Esophagus muscularis mucosa (tissue), 4 donors: ENCODE data around the gene LSM11. TPM values are rescaled to one million over a fixed set of nuclear protein-coding genes. Genes with fewer than 3 reads are reported as not detected.
"Not testable (repeated sequence)": the region's sequence is repeated elsewhere in the genome, so short reads cannot be mapped to it uniquely, and the experiment has no call there.

Experiments used
- DNase-seq: peaks from one replicate; pipeline ENCODE4 v3.0.0-alpha.2; 2017; ENCODE audit errors: extremely low spot score
- H3K27ac ChIP-seq, 4 donors: fragments of 200-600 bp; sonication (generic); replicated peaks in 1 of 4; 1 replicate in 3 of 4; 2 replicates in 1 of 4; pipeline ENCODE4 v1.5.1; 2016 to 2019; ENCODE audit warnings: mild to moderate bottlenecking in 1 of 4
- H3K27me3 ChIP-seq, 4 donors: fragments of 200-600 bp; sonication (generic); one replicate each; pipeline versions ENCODE4 v1.5.1 to v1.6.0; 2016 to 2019
- H3K36me3 ChIP-seq, 4 donors: fragments of 200-600 bp; sonication (generic); one replicate each; pipeline ENCODE4 v1.5.1; 2016 to 2019
- H3K4me1 ChIP-seq, 4 donors: fragments of 200-600 bp; sonication (generic); one replicate each; pipeline ENCODE4 v1.5.1; 2016 to 2019
- H3K4me3 ChIP-seq, 4 donors: fragments of 200-600 bp; sonication (generic); 1 replicate in 2 of 4; 2 replicates in 2 of 4; pipeline ENCODE4 v1.5.1; 2016 to 2019; ENCODE audit warnings: mild to moderate bottlenecking in 4 of 4, moderate library complexity in 1 of 4
- H3K9me3 ChIP-seq, 4 donors: fragments of 200-600 bp; sonication (generic); 1 replicate in 3 of 4; 2 replicates in 1 of 4; pipeline ENCODE4 v1.5.1; 2016 to 2019
- EP300 ChIP-seq: sonication (generic); formaldehyde crosslinking; IDR thresholded peaks from one replicate; pipeline ENCODE4 v1.6.1; 2017; ENCODE audit warnings: antibody characterized with exemption
- POLR2A ChIP-seq: fragments of 450-650 bp; IDR thresholded peaks from one replicate; pipeline ENCODE4 v1.6.1; 2017; ENCODE audit warnings: antibody characterized with exemption, moderate library complexity, mild to moderate bottlenecking, low read depth
- POLR2AphosphoS5 ChIP-seq, 2 donors: sonication (generic); formaldehyde crosslinking; IDR thresholded peaks; one replicate each; pipeline ENCODE4 v1.6.1; 2017; ENCODE audit warnings: antibody characterized with exemption in 2 of 2
- WGBS: methylation state at CpG from one replicate; pipeline ENCODE4 v1.1.5; 2018; 5-methylcytosine and 5-hydroxymethylcytosine counted together
- intact Hi-C: fragments of 100-400 bp; cut with DNase I; formaldehyde crosslinking; loops from one replicate; pipeline ENCODE4 v1.15.1; 2023
- total RNA-seq, 4 donors: library from RNA; depleted of rRNA; stranded (reverse); fragments of >200 nt; gene quantifications; one replicate each; pipeline versions ENCODE4 v1.1.0 to v1.2.1, GENCODE V29; 2016
- TF ChIP-seq, protein P1 (sequence below), 3 experiments: fragments of 200-600 bp in 2 of 3; fragments of 450-650 bp in 1 of 3; sonication (generic) in 2 of 3; IDR thresholded peaks; one replicate each; pipeline ENCODE4 v1.5.1; 2017 to 2019; ENCODE audit warnings: antibody characterized with exemption in 3 of 3, mild to moderate bottlenecking in 2 of 3, moderate library complexity in 1 of 3

Gene LSM11
- 10 to 100 TPM; 22.4 to 53.7 (median 33.7) TPM for total RNA-seq

DNA sequence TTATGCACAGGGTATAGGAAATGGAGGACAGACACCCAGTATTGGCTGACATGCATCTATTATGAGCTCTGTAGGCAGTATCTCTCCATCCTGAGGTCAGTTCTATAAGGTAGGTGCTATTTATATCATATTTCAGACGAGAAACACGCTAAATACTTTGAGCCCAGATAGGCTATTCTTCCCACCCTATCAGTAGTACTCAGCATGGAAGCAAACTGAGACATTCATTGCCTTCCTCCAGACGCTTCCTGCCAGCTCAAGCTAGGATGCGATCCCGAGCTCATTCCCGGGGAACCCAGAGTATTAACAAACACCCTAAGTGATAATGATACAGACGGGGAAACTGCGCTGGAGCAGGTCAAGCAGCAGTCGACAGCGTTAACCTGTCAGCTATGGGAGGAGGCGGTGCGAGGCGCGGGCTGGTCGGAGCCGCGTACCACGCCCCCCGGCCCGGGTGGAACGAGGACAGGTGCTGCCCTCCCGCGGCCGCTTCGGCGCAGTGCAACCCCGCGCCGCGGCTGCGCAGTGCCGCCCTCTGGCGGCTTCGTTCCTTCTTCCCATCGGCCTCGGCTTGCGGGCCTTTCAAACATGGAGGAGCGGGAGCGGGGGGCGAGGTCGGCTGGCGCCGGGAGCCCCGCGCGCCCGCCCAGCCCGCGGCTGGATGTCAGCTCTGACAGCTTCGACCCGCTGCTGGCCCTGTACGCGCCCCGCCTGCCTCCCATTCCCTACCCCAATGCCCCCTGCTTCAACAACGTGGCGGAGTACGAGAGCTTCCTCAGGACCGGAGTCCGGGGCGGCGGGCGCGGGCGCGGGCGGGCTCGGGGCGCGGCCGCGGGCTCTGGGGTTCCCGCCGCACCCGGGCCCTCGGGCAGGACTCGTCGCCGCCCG lies at the start of gene LSM11:
Gene LSM11, plus strand, starts transcription at position 550 of the 888 bp plus-strand sequence. Its CDS starts 39 bp downstream, at position 589.
- H3K27ac ChIP-seq, result peak within 1 kb of the TSS; percentile 89 to 96 (median 92)
- H3K4me1 ChIP-seq, result peaks cover 11 to 48% (median 45%) of the 10 kb centered on the region in 4 donors
- 0% methylated on average over 6 of the region's 79 CpGs for WGBS
- TF ChIP-seq, protein P1, sequence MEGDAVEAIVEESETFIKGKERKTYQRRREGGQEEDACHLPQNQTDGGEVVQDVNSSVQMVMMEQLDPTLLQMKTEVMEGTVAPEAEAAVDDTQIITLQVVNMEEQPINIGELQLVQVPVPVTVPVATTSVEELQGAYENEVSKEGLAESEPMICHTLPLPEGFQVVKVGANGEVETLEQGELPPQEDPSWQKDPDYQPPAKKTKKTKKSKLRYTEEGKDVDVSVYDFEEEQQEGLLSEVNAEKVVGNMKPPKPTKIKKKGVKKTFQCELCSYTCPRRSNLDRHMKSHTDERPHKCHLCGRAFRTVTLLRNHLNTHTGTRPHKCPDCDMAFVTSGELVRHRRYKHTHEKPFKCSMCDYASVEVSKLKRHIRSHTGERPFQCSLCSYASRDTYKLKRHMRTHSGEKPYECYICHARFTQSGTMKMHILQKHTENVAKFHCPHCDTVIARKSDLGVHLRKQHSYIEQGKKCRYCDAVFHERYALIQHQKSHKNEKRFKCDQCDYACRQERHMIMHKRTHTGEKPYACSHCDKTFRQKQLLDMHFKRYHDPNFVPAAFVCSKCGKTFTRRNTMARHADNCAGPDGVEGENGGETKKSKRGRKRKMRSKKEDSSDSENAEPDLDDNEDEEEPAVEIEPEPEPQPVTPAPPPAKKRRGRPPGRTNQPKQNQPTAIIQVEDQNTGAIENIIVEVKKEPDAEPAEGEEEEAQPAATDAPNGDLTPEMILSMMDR (IDR thresholded peaks at IDR 0.05), result peak in 2 of 3 experiments; percentile 99
- TF ChIP-seq POLR2AphosphoS5 (IDR thresholded peaks at IDR 0.05), result peak; percentile 81 to 86
- TF ChIP-seq POLR2A, result no peak
- H3K27me3 ChIP-seq, result no peaks in the 10 kb centered on the region
- H3K36me3 ChIP-seq, result peaks cover 7 to 19% (median 11%) of the 10 kb centered on the region in 4 donors
- DNase-seq, result peak; percentile 97
- H3K9me3 ChIP-seq, result no peaks in the 10 kb centered on the region
- intact Hi-C loops, result loop anchor here (10.0 kb wide), 2 partner anchors 179 to 379 kb away; no protein-coding TSS in a partner anchor
- H3K4me3 ChIP-seq, result peak within 1 kb of the TSS; percentile 88 to 99 (median 95)

GRCh38 chr5:157693816-157694215 lies 49.7 kb upstream of the LSM11 start:
- 100% methylated on average over 3 of the region's 25 CpGs for WGBS
- H3K36me3 ChIP-seq, H3K9me3 ChIP-seq, H3K4me3 ChIP-seq, H3K27me3 ChIP-seq, intact Hi-C loops, H3K4me1 ChIP-seq, H3K27ac ChIP-seq: not testable (repeated sequence)
- peak; percentile 57 for DNase-seq

- H3K4me3 ChIP-seq, intact Hi-C loops, H3K36me3 ChIP-seq, H3K27ac ChIP-seq, H3K4me1 ChIP-seq, H3K27me3 ChIP-seq: not testable (repeated sequence)
- 93% methylated on average over 3 of the region's 3 CpGs for WGBS
- peaks cover 0 to 12% (median 6%) of the 10 kb centered on the region in 4 donors for H3K9me3 ChIP-seq
- DNase-seq, result peak; percentile 55
These were observed 47.4 kb upstream of the LSM11 start for GRCh38 chr5:157696154-157696553.

- H3K4me3 ChIP-seq, H3K4me1 ChIP-seq, H3K27ac ChIP-seq, H3K36me3 ChIP-seq, H3K27me3 ChIP-seq, intact Hi-C loops, DNase-seq: not testable (repeated sequence)
- WGBS, result 74% methylated on average over 4 of the region's 4 CpGs
- peaks cover 0 to 13% (median 6%) of the 10 kb centered on the region in 4 donors for H3K9me3 ChIP-seq
These were observed 44.8 kb upstream of the LSM11 start for GRCh38 chr5:157698674-157699073.

DNA sequence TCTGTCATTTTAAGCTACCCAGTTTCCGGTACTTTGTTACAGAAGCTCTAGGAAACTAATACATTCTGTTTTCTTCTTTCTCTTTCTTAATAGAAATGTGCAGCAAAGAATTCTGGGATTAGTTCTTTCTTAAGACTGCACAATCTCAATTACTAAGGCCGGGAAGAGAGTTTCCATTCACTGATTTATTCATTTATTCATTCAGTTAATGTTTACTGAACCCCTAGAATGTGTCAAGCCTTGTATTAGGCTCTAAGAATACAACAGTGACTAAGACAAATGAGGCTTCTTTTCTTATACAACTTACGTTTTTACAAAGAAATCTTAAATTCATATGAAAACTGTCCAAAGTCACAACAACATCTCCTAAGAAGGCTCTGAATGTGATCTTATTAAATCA lies 39.8 kb upstream of the LSM11 start:
- Histone ChIP-seq H3K27ac (no peak overlapping the region), H3K27me3 (no peaks in the 10 kb centered on the region), H3K4me3 (no peak overlapping the region), H3K4me1 (no peaks in the 10 kb centered on the region), H3K9me3 (peaks cover 0 to 5% (median 4%) of the 10 kb centered on the region in 4 donors), H3K36me3 (no peaks in the 10 kb centered on the region)
- 68% methylated on average over 3 of the region's 3 CpGs for WGBS
- TF ChIP-seq, protein P1 (IDR thresholded peaks at IDR 0.05), result no peak
- TF ChIP-seq POLR2A (no peak), POLR2AphosphoS5 (IDR thresholded peaks at IDR 0.05) (no peak), EP300 (no peak)
- intact Hi-C loops, result no loop called here
- no peak for DNase-seq

- no peaks in the 10 kb centered on the region for H3K36me3 ChIP-seq
- H3K4me3 ChIP-seq, result no peak overlapping the region
These were observed 34.6 kb upstream of the LSM11 start for GRCh38 chr5:157708866-157709265.

More at GRCh38 chr5:157708866-157709265, 34.6 kb upstream of the LSM11 start:
- TF ChIP-seq POLR2A (no peak), EP300 (no peak), POLR2AphosphoS5 (IDR thresholded peaks at IDR 0.05) (no peak)
- TF ChIP-seq, protein P1 (IDR thresholded peaks at IDR 0.05), result no peak
- H3K9me3 ChIP-seq, result no peaks in the 10 kb centered on the region
- no peaks in the 10 kb centered on the region for H3K27me3 ChIP-seq
- peaks cover 0 to 14% (median 0%) of the 10 kb centered on the region in 4 donors for H3K4me1 ChIP-seq
- H3K27ac ChIP-seq, result no peak overlapping the region
- WGBS, result 47% methylated on average over 1 of the region's 1 CpG
- no peak for DNase-seq
- intact Hi-C loops, result no loop called here
